ENCODE data around the gene BABAM2.

DNA sequence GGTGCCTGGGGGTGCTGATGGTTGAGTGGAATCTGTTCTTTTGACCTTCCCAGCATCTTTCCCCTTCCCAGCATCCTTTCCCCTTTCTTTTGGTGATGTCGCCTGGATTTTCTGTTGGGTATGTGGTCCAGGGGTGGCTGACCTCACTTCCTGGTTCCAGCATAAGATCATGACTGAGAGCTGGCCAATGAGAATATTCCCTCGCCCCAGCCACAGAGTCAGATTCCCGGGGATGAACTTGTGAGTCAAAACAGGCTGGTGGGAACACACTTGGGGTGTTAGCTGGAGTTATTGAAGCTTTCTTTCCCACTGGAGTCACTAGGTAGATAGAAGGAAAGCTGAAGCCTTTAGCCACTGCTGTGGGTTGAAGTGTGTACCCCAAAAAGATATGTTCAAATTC, 474.1 kb downstream of the BABAM2 start:
- no peak for TF ChIP-seq CTCF (conservative IDR thresholded peaks at IDR 0.05)
- no peak for TF ChIP-seq EZH2 (IDR thresholded peaks at IDR 0.05; ENCODE audit: low read depth)
